ENCODE data around the gene VDAC2. TPM values are rescaled to one million over a fixed set of nuclear protein-coding genes. Genes with fewer than 3 reads are reported as not detected.

VDAC2 gene
- total and polyA plus RNA-seq, 2 experiments from 2014 or later: 147 to 268 TPM

- H3K4me3 ChIP-seq: no peak overlapping the region
- no peak overlapping the region for H3K9ac ChIP-seq
- no peaks in the 10 kb centered on the region for H3K27me3 ChIP-seq (replicated peaks; ENCODE audit: insufficient read depth)
- DNase-seq: peak; percentile 89
- H3F3A ChIP-seq (ENCODE audit: insufficient read depth): peaks cover 27% of the 10 kb centered on the region
- H3K9me2 ChIP-seq (ENCODE audit: insufficient read depth): no peaks in the 10 kb centered on the region
- H3K4me1 ChIP-seq (ENCODE audit: insufficient read depth): peaks cover 34% of the 10 kb centered on the region
- no peak for TF ChIP-seq EZH2phosphoT487 (IDR thresholded peaks at IDR 0.05; ENCODE audit: insufficient read depth, low read depth)
- no peak for TF ChIP-seq EZH2 (IDR thresholded peaks at IDR 0.05; ENCODE audit: insufficient read depth, poor library complexity, severe bottlenecking)
- H3K36me3 ChIP-seq (ENCODE audit: low read depth): peaks cover 14% of the 10 kb centered on the region; the same call in 1 of the 2 replicates
- peak overlapping the region; percentile 8 for H3K4me2 ChIP-seq (ENCODE audit: unreplicated experiment)
- H2AFZ ChIP-seq: no peak overlapping the region
- 55 to 57% methylated on average over 4 of the region's 4 CpGs for WGBS, 2 experiments (ENCODE audit: low coverage in 1 of 2, low lambda C conversion rate in 2 of 2, missing lambda C conversion rate in 2 of 2)
- in situ Hi-C loops (cut with MboI): no loop called here
- peaks cover 24% of the 10 kb centered on the region for H3K79me2 ChIP-seq (ENCODE audit: insufficient read depth)
- no peaks in the 10 kb centered on the region for H3K9me3 ChIP-seq (ENCODE audit: low read depth)
- H4K20me1 ChIP-seq (ENCODE audit: insufficient read depth): no peaks in the 10 kb centered on the region; the same call in 1 of the 2 replicates
- H3K27ac ChIP-seq: peak overlapping the region; percentile 99
Measured at GRCh38 chr10:75208181-75208580, 2.4 kb upstream of the VDAC2 start.

DNA sequence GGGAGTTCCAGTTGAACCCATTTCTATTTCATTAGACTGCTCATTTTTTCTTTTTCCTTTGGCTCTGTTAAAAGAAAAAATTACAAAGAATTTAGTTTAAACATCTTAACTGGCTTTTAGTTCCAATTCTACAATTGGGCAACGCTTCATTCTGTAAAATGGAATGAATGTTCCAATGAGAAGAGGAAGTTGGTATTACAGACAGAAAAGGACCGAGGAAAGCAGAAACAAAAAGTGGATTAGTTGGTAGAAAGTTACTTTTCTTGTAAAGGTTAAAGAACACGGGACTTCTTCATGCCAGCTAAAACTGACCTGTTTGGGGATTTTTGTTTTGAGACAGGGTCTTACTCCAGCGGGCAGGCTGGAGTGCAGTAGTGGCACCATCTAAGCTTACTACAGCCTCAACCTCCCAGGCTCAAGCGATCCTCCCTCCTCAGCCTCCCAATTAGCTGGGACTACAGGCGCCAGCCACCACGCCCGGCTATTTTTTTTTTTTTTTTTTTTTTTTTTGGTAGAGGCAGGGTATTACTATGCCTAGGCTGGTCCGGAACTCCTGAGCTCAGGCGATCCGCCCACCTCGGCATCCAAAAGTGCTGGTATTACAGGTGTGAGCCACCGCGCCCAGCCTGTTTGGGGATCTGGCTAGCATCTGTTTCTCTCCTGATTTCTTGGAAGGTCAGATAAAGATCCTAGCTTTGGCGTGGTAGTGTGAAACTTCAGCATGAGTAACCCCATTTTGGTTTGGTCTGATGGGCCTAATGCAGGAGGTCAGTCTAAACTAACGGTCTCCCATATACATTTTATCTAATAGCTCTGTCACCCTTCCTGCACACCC, 1.3 kb upstream of the VDAC2 start:
- H3K79me2 ChIP-seq (ENCODE audit: insufficient read depth): peaks cover 36% of the 10 kb centered on the region

DNA sequence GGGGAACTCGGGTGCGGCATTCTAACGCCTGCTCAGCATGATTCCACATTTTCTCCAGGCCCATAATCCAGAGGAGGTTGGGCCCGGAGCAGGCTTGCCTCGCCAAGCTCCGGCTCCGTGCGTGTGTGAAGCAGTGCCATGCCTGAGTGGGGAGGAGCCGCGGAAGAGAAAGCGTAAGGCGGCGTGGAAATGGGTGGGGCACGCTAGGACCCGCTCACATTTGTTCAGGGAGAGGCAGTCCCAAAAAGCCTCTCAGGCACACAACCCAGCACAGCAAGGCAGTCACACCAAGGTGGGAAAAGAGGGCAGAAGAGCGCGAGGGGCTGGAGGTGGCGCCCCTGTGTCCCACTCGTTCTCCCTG, 695 bp upstream of the VDAC2 start:
- Histone ChIP-seq H3K79me2 (ENCODE audit: insufficient read depth) (peaks cover 41% of the 10 kb centered on the region), H4K20me1 (ENCODE audit: insufficient read depth) (no peaks in the 10 kb centered on the region; the same call in 1 of the 2 replicates), H3F3A (ENCODE audit: insufficient read depth) (peaks cover 39% of the 10 kb centered on the region), H3K9ac (peak overlapping the region; percentile 98), H3K9me2 (ENCODE audit: insufficient read depth) (no peaks in the 10 kb centered on the region), H3K27ac (peak overlapping the region; percentile 99), H3K4me1 (ENCODE audit: insufficient read depth) (peaks cover 29% of the 10 kb centered on the region), H3K36me3 (ENCODE audit: low read depth) (peaks cover 30% of the 10 kb centered on the region), H3K9me3 (ENCODE audit: low read depth) (no peaks in the 10 kb centered on the region), H3K4me3 (peak overlapping the region; percentile 85), H2AFZ (peak overlapping the region; percentile 70), H3K4me2 (ENCODE audit: unreplicated experiment) (peak overlapping the region; percentile 90), H3K27me3 (replicated peaks; ENCODE audit: insufficient read depth) (no peaks in the 10 kb centered on the region)
- in situ Hi-C loops (cut with MboI): no loop called here
- peak; percentile 95 for DNase-seq
- WGBS, 2 experiments (ENCODE audit: low coverage in 1 of 2, low lambda C conversion rate in 2 of 2, missing lambda C conversion rate in 2 of 2): 1 to 2% methylated on average over 19 of the region's 19 CpGs
- TF ChIP-seq EZH2 (IDR thresholded peaks at IDR 0.05; ENCODE audit: insufficient read depth, poor library complexity, severe bottlenecking) (no peak), EZH2phosphoT487 (IDR thresholded peaks at IDR 0.05; ENCODE audit: insufficient read depth, low read depth) (no peak)

More for the DNA sequence above, 1.3 kb upstream of the VDAC2 start:
- H3K9me2 ChIP-seq (ENCODE audit: insufficient read depth): no peaks in the 10 kb centered on the region
- peak overlapping the region; percentile 70 for H2AFZ ChIP-seq
- no peaks in the 10 kb centered on the region for H3K27me3 ChIP-seq (replicated peaks; ENCODE audit: insufficient read depth)
- no peak for DNase-seq
- peak overlapping the region; percentile 85 for H3K4me3 ChIP-seq
- H4K20me1 ChIP-seq (ENCODE audit: insufficient read depth): no peaks in the 10 kb centered on the region; the same call in 1 of the 2 replicates
- H3K27ac ChIP-seq: peak overlapping the region; percentile 99
- peaks cover 33% of the 10 kb centered on the region for H3K4me1 ChIP-seq (ENCODE audit: insufficient read depth)
- no peaks in the 10 kb centered on the region for H3K9me3 ChIP-seq (ENCODE audit: low read depth)
- no peak for TF ChIP-seq EZH2 (IDR thresholded peaks at IDR 0.05; ENCODE audit: insufficient read depth, poor library complexity, severe bottlenecking)
- no peak for TF ChIP-seq EZH2phosphoT487 (IDR thresholded peaks at IDR 0.05; ENCODE audit: insufficient read depth, low read depth)
- 76 to 77% methylated on average over 16 of the region's 16 CpGs for WGBS, 2 experiments (ENCODE audit: low coverage in 1 of 2, low lambda C conversion rate in 2 of 2, missing lambda C conversion rate in 2 of 2)
- H3K36me3 ChIP-seq (ENCODE audit: low read depth): peaks cover 24% of the 10 kb centered on the region
- H3F3A ChIP-seq (ENCODE audit: insufficient read depth): peaks cover 33% of the 10 kb centered on the region
- H3K4me2 ChIP-seq (ENCODE audit: unreplicated experiment): peak overlapping the region; percentile 90
- in situ Hi-C loops (cut with MboI): no loop called here
- H3K9ac ChIP-seq: peak overlapping the region; percentile 98

DNA sequence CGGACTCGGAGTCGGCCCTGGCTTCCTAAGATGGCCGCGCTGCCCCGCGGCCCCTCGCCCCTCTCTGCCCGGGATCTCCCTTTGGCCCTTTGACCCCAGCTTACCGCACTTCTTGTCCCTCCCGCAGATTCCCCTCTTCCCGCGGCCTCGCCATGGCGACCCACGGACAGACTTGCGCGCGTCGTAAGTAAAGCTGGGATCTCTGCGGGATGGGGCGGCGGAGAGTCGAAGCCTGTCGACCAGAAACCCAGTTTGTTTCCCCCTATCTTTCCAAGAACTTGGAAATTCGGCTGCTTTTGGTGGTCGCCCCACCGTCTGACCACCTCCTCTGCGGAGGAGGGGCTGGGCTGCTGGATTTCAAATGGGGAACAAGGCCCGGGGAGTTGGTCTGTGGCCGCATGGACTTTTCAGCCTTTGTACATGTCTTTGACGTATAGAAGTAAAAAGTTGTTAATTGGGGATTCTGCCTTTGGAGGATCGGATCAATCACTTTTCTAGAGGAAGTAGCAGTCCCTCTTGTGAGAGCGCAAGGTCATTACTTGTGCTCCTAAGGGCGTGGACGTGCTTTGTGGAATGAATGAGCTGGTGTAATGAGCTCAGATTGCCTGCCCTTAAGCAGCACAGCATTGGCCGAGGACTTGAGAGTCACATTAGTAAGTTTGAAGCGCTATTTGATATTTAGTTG, 553 bp downstream of the VDAC2 start:
- in situ Hi-C loops (cut with MboI): no loop called here
- Histone ChIP-seq H3K9ac (peak overlapping the region; percentile 98), H3K4me3 (peak overlapping the region; percentile 85), H4K20me1 (ENCODE audit: insufficient read depth) (no peaks in the 10 kb centered on the region; the same call in 1 of the 2 replicates), H3K4me2 (ENCODE audit: unreplicated experiment) (peak overlapping the region; percentile 90), H3F3A (ENCODE audit: insufficient read depth) (peaks cover 47% of the 10 kb centered on the region), H3K27me3 (replicated peaks; ENCODE audit: insufficient read depth) (no peaks in the 10 kb centered on the region), H3K79me2 (ENCODE audit: insufficient read depth) (peaks cover 54% of the 10 kb centered on the region), H3K36me3 (ENCODE audit: low read depth) (peaks cover 40% of the 10 kb centered on the region), H2AFZ (0 out of 2 replicates have a peak overlapping the region, but pooled peaks have one; percentile 70), H3K9me2 (ENCODE audit: insufficient read depth) (no peaks in the 10 kb centered on the region), H3K9me3 (ENCODE audit: low read depth) (no peaks in the 10 kb centered on the region), H3K4me1 (ENCODE audit: insufficient read depth) (peaks cover 39% of the 10 kb centered on the region), H3K27ac (peak overlapping the region; percentile 99)
- peak; percentile 92 for DNase-seq
- 1% methylated on average over 31 to 35 of the region's 38 CpGs for WGBS, 2 experiments (ENCODE audit: low coverage in 1 of 2, low lambda C conversion rate in 2 of 2, missing lambda C conversion rate in 2 of 2)
- TF ChIP-seq EZH2phosphoT487 (IDR thresholded peaks at IDR 0.05; ENCODE audit: insufficient read depth, low read depth) (no peak), EZH2 (IDR thresholded peaks at IDR 0.05; ENCODE audit: insufficient read depth, poor library complexity, severe bottlenecking) (no peak)
